IMR-90 (cell line): ENCODE results near the gene EDN2. TPM values are rescaled to one million over a fixed set of nuclear protein-coding genes. Genes with fewer than 3 reads are reported as not detected.

Source experiments
- ATAC-seq: fragments of 200-7000 bp; cut with Tn5 transposase; 2 replicates; pipeline ENCODE4 v1.9.1; 2020; ENCODE audit warnings: low read depth, mild to moderate bottlenecking, moderate library complexity
- BruUV-seq: library from RNA; stranded (reverse); fragments of 400-500 nt; replicated peaks from 2 replicates; lab custom pipeline; 2021; lab: Mats Ljungman, UMichigan
- CTCF ChIA-PET: fragments of 300-600 bp; formaldehyde crosslinking; extraction: SDS; loops from one replicate; lab custom pipeline; 2021; ENCODE audit warnings: antibody characterized with exemption; lab: Yijun Ruan, JAX
- POLR2A ChIA-PET: fragments of 300-600 bp; sonication (Branson Sonifier 250); formaldehyde crosslinking; loops from one replicate; lab custom pipeline; 2022; ENCODE audit warnings: antibody characterized with exemption; ENCODE audit not compliant: unreplicated experiment; lab: Charles Lee
- DNase-seq: peaks from one replicate; pipeline ENCODE4 v3.0.0; 2013
- H2AFZ ChIP-seq: replicated peaks from 2 replicates; pipeline ENCODE3; 2013; ENCODE audit warnings: low read length, mild to moderate bottlenecking; ENCODE audit not compliant: poor library complexity
- H2AK5ac ChIP-seq: 2 replicates; pipeline ENCODE4 v1.6.1; 2013; ENCODE audit warnings: low read depth, low read length, inconsistent platforms
- H2AK9ac ChIP-seq: replicated peaks from 2 replicates; pipeline ENCODE3; 2013; ENCODE audit warnings: mild to moderate bottlenecking, low read depth, low read length, moderate library complexity; ENCODE audit not compliant: poor library complexity
- H2BK120ac ChIP-seq: 2 replicates; pipeline ENCODE4 v1.6.1; 2013; ENCODE audit warnings: low read depth, low read length, inconsistent platforms
- H2BK15ac ChIP-seq: 3 replicates; pipeline ENCODE4 v1.6.1; 2013; ENCODE audit warnings: low read depth, low read length, inconsistent platforms
- H2BK20ac ChIP-seq: 2 replicates; pipeline ENCODE4 v1.6.1; 2013; ENCODE audit warnings: low read depth, mild to moderate bottlenecking, inconsistent platforms, low read length, moderate library complexity
- H2BK5ac ChIP-seq: 2 replicates; pipeline ENCODE4 v1.6.1; 2013; ENCODE audit warnings: mild to moderate bottlenecking, low read depth, low read length, inconsistent platforms; ENCODE audit not compliant: poor library complexity, severe bottlenecking
- H3K14ac ChIP-seq: replicated peaks from 2 replicates; pipeline ENCODE4 v1.6.1; 2013; ENCODE audit warnings: low read depth, low read length, inconsistent platforms
- H3K18ac ChIP-seq: 2 replicates; pipeline ENCODE4 v1.6.1; 2013; ENCODE audit warnings: low read depth, low read length, control low read depth
- H3K23ac ChIP-seq: 2 replicates; pipeline ENCODE4 v1.6.1; 2013; ENCODE audit warnings: low read depth, low read length, inconsistent platforms
- H3K27ac ChIP-seq: 2 replicates; pipeline ENCODE4 v1.5.1; 2013; ENCODE audit warnings: mild to moderate bottlenecking, control low read depth, low read length; ENCODE audit not compliant: insufficient read depth
- H3K27me3 ChIP-seq: 2 replicates; pipeline ENCODE4 v1.6.1; 2013; ENCODE audit warnings: low read length; ENCODE audit not compliant: control insufficient read depth, insufficient read depth
- H3K36me3 ChIP-seq: 2 replicates; pipeline ENCODE4 v1.6.1; 2013; ENCODE audit warnings: low read length, mixed read lengths; ENCODE audit not compliant: control insufficient read depth, insufficient read depth
- H3K4ac ChIP-seq: 2 replicates; pipeline ENCODE4 v1.6.1; 2013; ENCODE audit warnings: low read depth, low read length, inconsistent platforms
- H3K4me1 ChIP-seq: 2 replicates; pipeline ENCODE4 v1.6.1; 2013; ENCODE audit warnings: low read length, mixed read lengths; ENCODE audit not compliant: control insufficient read depth, insufficient read depth
- H3K4me2 ChIP-seq: 2 replicates; pipeline ENCODE4 v1.6.1; 2013; ENCODE audit warnings: low read depth, mild to moderate bottlenecking, control low read depth, low read length, moderate library complexity
- H3K4me3 ChIP-seq: 2 replicates; pipeline ENCODE4 v1.5.1; 2013; ENCODE audit warnings: low read depth, mild to moderate bottlenecking, control low read depth, low read length, moderate library complexity; ENCODE audit not compliant: insufficient read depth
- H3K56ac ChIP-seq: 2 replicates; pipeline ENCODE4 v1.6.1; 2013; ENCODE audit warnings: low read length, inconsistent platforms; ENCODE audit not compliant: insufficient read depth; ENCODE audit errors: extremely low read depth
- H3K79me1 ChIP-seq, 2 experiments: 2 replicates each; pipeline ENCODE4 v1.6.1; 2013; ENCODE audit warnings: low read length in 2 of 2, inconsistent platforms in 1 of 2, low read depth in 1 of 2
- H3K9ac ChIP-seq: 2 replicates; pipeline ENCODE4 v1.6.1; 2013; ENCODE audit warnings: low read depth, low read length, control low read depth
- H3K9me1 ChIP-seq: 2 replicates; pipeline ENCODE4 v1.6.1; 2013; ENCODE audit warnings: low read length, inconsistent platforms; ENCODE audit not compliant: insufficient read depth
- H3K9me3 ChIP-seq: 2 replicates; pipeline ENCODE4 v1.6.1; 2013; ENCODE audit warnings: low read length; ENCODE audit not compliant: control insufficient read depth, insufficient read depth
- H4K20me1 ChIP-seq: 2 replicates; pipeline ENCODE4 v1.6.1; 2013; ENCODE audit warnings: low read length, inconsistent platforms; ENCODE audit not compliant: insufficient read depth
- H4K5ac ChIP-seq: 2 replicates; pipeline ENCODE4 v1.6.1; 2013; ENCODE audit warnings: mild to moderate bottlenecking, low read depth, low read length, control low read depth
- H4K8ac ChIP-seq, 2 experiments: 2 replicates each; pipeline ENCODE4 v1.6.1; 2013; ENCODE audit warnings: low read depth in 2 of 2, low read length in 2 of 2, control low read depth in 1 of 2, inconsistent platforms in 1 of 2
- H4K91ac ChIP-seq: 2 replicates; pipeline ENCODE4 v1.6.1; 2013; ENCODE audit warnings: low read depth, low read length, inconsistent platforms; ENCODE audit not compliant: insufficient read depth
- BHLHE40 ChIP-seq: fragments of 150-350 bp; IDR thresholded peaks from 2 replicates; pipeline ENCODE4 v1.6.1; 2016; ENCODE audit warnings: mild to moderate bottlenecking, low read depth, low read length
- CEBPB ChIP-seq: IDR thresholded peaks from 2 replicates; pipeline ENCODE4 v1.6.1; 2012; ENCODE audit warnings: low read depth, low read length, improper control_type of control experiment
- CHD1 ChIP-seq: IDR thresholded peaks from 2 replicates; pipeline ENCODE4 v1.6.1; 2012; ENCODE audit warnings: low read depth, low read length, improper control_type of control experiment
- CTCF ChIP-seq: conservative IDR thresholded peaks from 2 replicates; pipeline ENCODE4 v1.5.1; 2012; ENCODE audit warnings: mild to moderate bottlenecking, low read depth, low read length, improper control_type of control experiment
- ELK1 ChIP-seq: fragments of 150-350 bp; IDR thresholded peaks from 2 replicates; pipeline ENCODE4 v1.6.1; 2016; ENCODE audit warnings: low read depth, mild to moderate bottlenecking, low read length, moderate library complexity, borderline replicate concordance
- FOS ChIP-seq: fragments of 150-350 bp; IDR thresholded peaks from 2 replicates; pipeline ENCODE4 v1.6.1; 2016; ENCODE audit warnings: low read depth, low read length
- MXI1 ChIP-seq: IDR thresholded peaks from 2 replicates; pipeline ENCODE4 v1.6.1; 2012; ENCODE audit warnings: low read depth, mild to moderate bottlenecking, low read length, moderate library complexity, borderline replicate concordance
- NFE2L2 ChIP-seq: fragments of 150-350 bp; IDR thresholded peaks from 2 replicates; pipeline ENCODE4 v1.6.1; 2016; ENCODE audit warnings: low read depth, mild to moderate bottlenecking, low read length
- RAD21 ChIP-seq: IDR thresholded peaks from 2 replicates; pipeline ENCODE4 v1.6.1; 2012; ENCODE audit warnings: low read length, improper control_type of control experiment
- RCOR1 ChIP-seq: IDR thresholded peaks from 2 replicates; pipeline ENCODE4 v1.6.1; 2012; ENCODE audit warnings: mild to moderate bottlenecking, low read length, improper control_type of control experiment; ENCODE audit not compliant: insufficient replicate concordance
- RFX5 ChIP-seq: IDR thresholded peaks from 2 replicates; pipeline ENCODE4 v1.8.0; 2012; ENCODE audit warnings: low read depth, mild to moderate bottlenecking, low read length, moderate library complexity
- SMC3 ChIP-seq: fragments of 150-350 bp; IDR thresholded peaks from 2 replicates; pipeline ENCODE4 v1.6.1; 2016; ENCODE audit warnings: low read depth, mild to moderate bottlenecking, antibody characterized with exemption, low read length, moderate library complexity
- USF2 ChIP-seq: fragments of 150-350 bp; IDR thresholded peaks from 2 replicates; pipeline ENCODE4 v1.6.1; 2017; ENCODE audit warnings: mild to moderate bottlenecking, antibody characterized with exemption, low read length, low read depth
- WGBS, 2 experiments: methylation state at CpG; one replicate each; pipeline versions ENCODE4 v1.1.5 to v1.1.7; 2013; ENCODE audit warnings: missing lambda C conversion rate in 2 of 2; ENCODE audit not compliant: insufficient read length in 1 of 2; ENCODE audit errors: extremely low coverage in 2 of 2; 5-methylcytosine and 5-hydroxymethylcytosine counted together
- dilution Hi-C: fragments of 300-500 bp; cut with HindIII; formaldehyde crosslinking; loops from one replicate; pipeline ENCODE4 v1.14.3; 2018; ENCODE audit warnings: low sequenced_read_pairs; ENCODE audit not compliant: unreplicated experiment
- in situ Hi-C: fragments of 300-500 bp; cut with MboI; formaldehyde crosslinking; loops from 3 replicates; pipeline ENCODE4 v1.14.3; 2019; ENCODE audit warnings: low sequenced_read_pairs, inconsistent platforms, mixed read lengths
- intact Hi-C: fragments of 100-400 bp; cut with micrococcal nuclease; formaldehyde crosslinking; loops from 2 replicates; pipeline ENCODE4 v1.10.0; 2022
- polyA plus RNA-seq, 3 experiments: library from polyadenylated mRNA; depleted of rRNA; stranded (reverse); fragments of >200 nt; gene quantifications; 2 replicates each; pipeline ENCODE4 v1.2.3, GENCODE V29; 2012; ENCODE audit warnings: low replicate concordance in 1 of 3
- total RNA-seq: library from RNA; depleted of rRNA; stranded (reverse); fragments of >200 nt; gene quantifications from 2 replicates; pipeline ENCODE4 v1.2.3, GENCODE V29; 2012

EDN2 gene
- total and polyA plus RNA-seq, 2 of the 4 experiments (the other 2 are of a cell fraction), result 0.27 TPM; not detected in 1

- no peak for TF ChIP-seq RCOR1
- TF ChIP-seq NFE2L2, result no peak
- no peak for TF ChIP-seq CHD1
- TF ChIP-seq MXI1, result no peak
- TF ChIP-seq CEBPB, result no peak
- no peak for TF ChIP-seq SMC3
- no peak for TF ChIP-seq RFX5
- no peak for TF ChIP-seq RAD21
- no peak for TF ChIP-seq FOS
- TF ChIP-seq ELK1, result no peak
- no peak for TF ChIP-seq CTCF
- TF ChIP-seq USF2, result no peak
- no peak for TF ChIP-seq BHLHE40
- Histone ChIP-seq H3K18ac (no peak overlapping the region), H2AK5ac (no peak overlapping the region), H4K20me1 (no peaks in the 10 kb centered on the region), H2BK20ac (no peak overlapping the region), H3K14ac (no peak overlapping the region), H4K5ac (no peak overlapping the region), H3K79me1 (no peaks in the 10 kb centered on the region), H3K4me2 (no peak overlapping the region), H3K23ac (no peak overlapping the region), H4K8ac (no peak overlapping the region), H3K36me3 (no peaks in the 10 kb centered on the region), H3K4me1 (peaks cover 3% of the 10 kb centered on the region; the same call in 1 of the 2 replicates), H2BK120ac (no peak overlapping the region), H3K27ac (no peak overlapping the region), H3K9me3 (no peaks in the 10 kb centered on the region), H2BK5ac (no peak overlapping the region), H2BK15ac (no peak overlapping the region), H3K4ac (no peak overlapping the region), H3K9me1 (peaks cover 4% of the 10 kb centered on the region; the same call in 1 of the 2 replicates), H2AFZ (no peak overlapping the region), H3K56ac (no peak overlapping the region), H3K27me3 (no peaks in the 10 kb centered on the region), H4K91ac (no peak overlapping the region), H3K9ac (no peak overlapping the region), H3K4me3 (no peak overlapping the region), H2AK9ac (no peak overlapping the region)
- ChIA-PET CTCF (interaction anchor here (0.7 to 2.0 kb wide), 5 partner anchors 10 to 281 kb away, joined by 3 to 6 read pairs (median 3); no protein-coding TSS in a partner anchor), POLR2A (no interaction called here)
- no peak for ATAC-seq
- in situ Hi-C loops, result no loop called here
- no peak for DNase-seq
- no CpG with 5 or more reads among the region's 5 CpGs for WGBS, 2 experiments
- intact Hi-C loops, result loop anchor here (5.0 kb wide), 1 partner anchor 282 kb away; no protein-coding TSS in a partner anchor
- BruUV-seq, result no TSS peak
- dilution Hi-C loops, result no loop called here
Measured at GRCh38 chr1:41515131-41515678, 30.7 kb upstream of the EDN2 start.
